G401 (cell line): ENCODE results near the gene CLDN20. TPM values are rescaled to one million over a fixed set of nuclear protein-coding genes. Genes with fewer than 3 reads are reported as not detected.
A peak's percentile ranks its signal among the peaks of the same experiment; 100 is the strongest.

Experiments used
- DNase-seq: peaks from one replicate; pipeline ENCODE4 v3.0.0-alpha.2; 2015; ENCODE audit warnings: low spot score
- in situ Hi-C: cut with HindIII; loops from 2 replicates; pipeline ENCODE4 v1.10.0; 2016; ENCODE audit warnings: low sequenced_read_pairs, mixed read lengths
- total RNA-seq: library from RNA; depleted of rRNA; stranded (reverse); fragments of >200 nt; shearing (Covaris generic); gene quantifications from 2 replicates; pipeline ENCODE4 v1.2.3, GENCODE V29; 2014

The CLDN20 gene
- total RNA-seq, 1 experiment from 2014 or later = not detected

DNA sequence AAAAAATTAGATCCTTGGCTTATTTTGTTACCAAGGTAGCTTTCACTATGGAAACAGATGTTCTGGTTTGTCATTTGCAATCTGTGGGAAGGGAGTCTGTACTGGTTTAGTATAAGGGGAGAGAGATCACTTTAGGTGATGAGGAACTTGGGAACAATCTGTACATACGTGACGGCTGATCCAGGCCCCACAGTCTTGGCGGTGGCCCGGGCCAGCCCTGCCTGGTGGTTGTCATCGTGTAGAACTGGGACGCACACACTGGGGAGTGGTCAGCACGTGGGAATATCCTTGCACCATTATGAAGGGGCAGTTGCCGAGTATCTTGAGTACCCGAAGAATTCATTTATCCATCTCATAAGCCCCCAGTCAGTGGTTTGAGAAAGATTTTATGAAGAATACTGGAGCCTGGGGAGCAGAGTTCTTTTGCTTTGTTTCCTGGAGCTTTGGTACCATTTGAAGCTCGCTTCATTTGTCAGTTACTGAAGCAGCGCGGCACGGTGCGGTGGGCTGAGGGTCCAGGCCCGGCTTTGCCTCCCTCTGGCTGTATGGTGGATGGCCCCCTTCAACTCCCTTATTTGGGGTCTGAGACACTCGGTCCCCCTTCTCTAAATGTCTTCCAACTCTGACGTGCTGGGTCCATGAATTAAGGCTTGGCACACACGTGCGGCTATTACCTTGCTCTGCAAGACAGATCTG lies 22.8 kb upstream of the CLDN20 start:
- DNase-seq = no peak
- in situ Hi-C loops = no loop called here

GRCh38 chr6:155241966-155242365 lies 21.8 kb upstream of the CLDN20 start:
- DNase-seq = no peak
- in situ Hi-C loops = no loop called here

- no peak for DNase-seq
These were observed 19.4 kb upstream of the CLDN20 start for GRCh38 chr6:155244434-155244833.

DNA sequence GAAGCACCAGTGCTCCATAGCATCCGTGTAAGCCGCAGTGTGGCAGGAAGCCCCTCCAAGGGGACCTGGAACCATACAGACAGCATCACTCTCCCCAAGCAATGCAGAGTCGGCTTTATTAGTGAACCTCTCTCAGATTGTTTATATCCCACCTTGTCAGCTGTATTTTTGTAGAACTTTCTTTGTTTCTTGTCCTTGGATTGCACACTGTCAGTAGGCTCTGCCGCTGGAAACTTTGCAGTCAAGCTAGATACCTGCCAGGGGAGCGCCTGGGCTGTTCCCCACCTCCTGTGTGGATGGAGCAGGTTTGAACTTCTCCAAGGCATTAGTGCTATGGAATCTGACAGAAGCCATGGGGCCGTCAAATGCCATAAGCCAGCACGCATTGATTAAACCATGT lies 18.6 kb upstream of the CLDN20 start:
- in situ Hi-C loops = no loop called here
- no peak for DNase-seq

More at GRCh38 chr6:155244434-155244833, 19.4 kb upstream of the CLDN20 start:
- in situ Hi-C loops = no loop called here

DNA sequence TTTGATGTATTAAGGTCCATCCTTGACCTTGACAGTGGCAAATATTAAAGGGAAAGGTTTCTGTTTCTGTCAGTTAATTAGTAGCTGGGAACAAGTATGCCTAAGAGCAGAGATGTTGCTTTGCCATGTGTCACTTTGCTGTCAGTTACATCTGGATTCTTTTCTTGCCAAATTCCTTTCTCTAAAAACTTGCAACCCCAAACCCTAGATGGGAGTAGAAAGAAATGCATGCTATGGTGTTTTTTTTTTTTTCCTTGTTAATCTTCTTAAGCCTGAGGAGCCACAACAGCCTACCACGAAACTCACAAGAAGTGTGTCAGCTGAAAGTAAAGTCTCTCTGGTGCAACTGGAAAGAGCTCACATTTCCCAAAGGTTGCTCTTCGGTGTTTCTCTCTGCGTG lies 18.0 kb upstream of the CLDN20 start:
- in situ Hi-C loops = no loop called here
- no peak for DNase-seq

DNA sequence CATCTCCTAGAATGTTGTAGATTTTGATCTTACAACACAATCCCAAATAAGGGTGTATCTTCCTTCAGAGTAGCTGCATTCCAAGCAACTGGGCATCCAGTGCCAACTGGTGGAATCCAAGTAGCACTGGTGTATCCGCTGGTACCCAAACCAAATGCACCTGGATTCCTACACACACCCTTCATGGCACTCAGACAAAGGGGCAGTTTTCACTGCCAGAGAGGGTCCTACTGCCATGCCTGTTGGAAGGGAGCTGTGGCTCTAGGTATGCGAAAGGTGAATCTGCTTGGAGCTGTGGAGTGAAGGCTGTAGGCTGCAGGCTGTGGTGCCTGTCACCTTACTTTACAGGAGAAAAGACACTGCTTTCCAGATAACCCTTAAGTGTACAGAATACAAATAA lies 17.0 kb upstream of the CLDN20 start:
- no peak for DNase-seq
- in situ Hi-C loops = no loop called here

GRCh38 chr6:155247618-155248007 lies 16.2 kb upstream of the CLDN20 start:
- DNase-seq = no peak
- in situ Hi-C loops = no loop called here

DNA sequence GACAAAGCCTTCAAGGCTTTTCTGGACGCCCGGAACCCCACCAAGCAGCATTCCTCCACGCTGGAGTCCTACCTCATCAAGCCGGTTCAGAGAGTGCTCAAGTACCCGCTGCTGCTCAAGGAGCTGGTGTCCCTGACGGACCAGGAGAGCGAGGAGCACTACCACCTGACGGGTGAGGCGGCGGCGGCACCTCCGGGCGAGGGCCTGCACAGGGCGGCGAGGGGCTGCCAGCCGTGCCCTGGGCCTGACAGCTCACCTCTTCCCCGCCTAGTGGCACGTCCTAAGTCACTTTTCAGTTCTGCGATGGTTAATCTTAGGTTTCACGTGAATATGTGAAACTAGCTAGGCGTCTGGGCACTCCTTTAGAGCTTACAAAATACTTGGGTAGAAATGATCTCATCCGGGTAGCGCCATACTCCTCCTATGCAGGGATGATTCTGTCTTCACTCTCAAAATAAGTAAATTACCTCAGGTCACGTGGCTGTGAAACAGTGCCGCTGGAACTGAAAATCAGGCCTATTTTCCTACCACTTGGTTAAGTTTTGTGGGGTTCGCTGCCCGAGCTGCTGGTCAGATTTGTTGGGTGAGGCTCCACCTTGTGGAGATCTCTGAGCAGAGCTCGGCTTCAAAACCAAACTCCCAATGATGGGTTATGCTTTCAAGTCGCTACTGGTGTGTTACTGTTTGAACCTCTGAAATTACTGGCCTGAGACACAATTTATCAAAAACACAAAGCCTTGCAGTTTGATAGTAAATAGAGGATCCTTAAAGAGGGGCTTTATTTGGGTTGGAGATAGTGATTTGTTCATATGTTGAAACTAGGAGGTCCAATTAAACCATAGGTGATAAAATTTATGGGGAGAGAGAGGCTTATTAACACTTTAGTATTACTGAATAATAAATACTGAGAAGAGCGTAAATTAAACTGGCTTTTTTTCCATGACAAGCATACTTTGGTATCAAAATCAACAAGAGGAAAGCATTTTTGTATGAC lies 15.5 kb upstream of the CLDN20 start:
- peak; percentile 57 for DNase-seq
- in situ Hi-C loops = no loop called here

- in situ Hi-C loops = no loop called here
- DNase-seq = no peak
These were observed 13.0 kb upstream of the CLDN20 start for GRCh38 chr6:155250701-155251381.

DNA sequence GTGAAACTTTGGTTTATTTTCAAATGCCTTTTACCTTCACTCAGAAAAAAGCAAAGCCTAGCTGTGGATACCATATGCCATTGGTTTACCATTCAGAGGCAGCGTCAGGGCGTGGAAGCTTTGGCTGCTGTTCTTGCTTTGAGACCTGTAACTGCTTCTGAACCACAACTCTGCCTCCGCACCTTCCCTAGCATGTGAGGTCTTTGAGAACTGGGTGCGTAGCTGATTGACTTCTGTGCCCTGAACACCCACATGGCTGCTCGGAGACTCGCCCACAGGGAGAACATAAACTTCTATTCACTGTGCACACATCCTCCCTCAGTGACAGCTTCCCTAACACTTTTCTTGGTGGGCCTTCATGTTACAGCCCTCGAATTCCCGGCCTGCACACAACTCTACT lies 11.2 kb upstream of the CLDN20 start:
- DNase-seq = no peak
- in situ Hi-C loops = no loop called here

DNA sequence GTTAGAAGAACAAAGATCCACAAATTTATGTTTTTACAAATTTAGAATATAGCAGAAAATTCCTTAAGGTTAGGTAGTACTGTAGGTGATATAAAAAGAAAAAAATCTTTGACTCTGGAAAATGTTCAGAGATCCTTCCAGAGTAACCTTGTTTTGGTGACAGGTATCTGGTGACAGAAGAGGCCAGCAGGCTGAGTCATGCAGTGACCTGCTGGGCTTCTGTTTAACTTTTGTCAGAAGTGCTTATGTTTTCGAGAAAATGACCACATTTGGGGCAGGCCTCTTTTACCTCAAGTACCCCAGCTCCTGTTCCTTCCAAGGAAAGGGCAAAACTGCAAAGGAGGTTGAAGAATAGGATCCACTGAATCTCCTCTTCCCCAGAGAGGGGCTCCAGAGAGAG lies 10.5 kb upstream of the CLDN20 start:
- in situ Hi-C loops = no loop called here
- DNase-seq = no peak

GRCh38 chr6:155254139-155254538 lies 9.7 kb upstream of the CLDN20 start:
- in situ Hi-C loops = no loop called here
- DNase-seq = peak; percentile 71

DNA sequence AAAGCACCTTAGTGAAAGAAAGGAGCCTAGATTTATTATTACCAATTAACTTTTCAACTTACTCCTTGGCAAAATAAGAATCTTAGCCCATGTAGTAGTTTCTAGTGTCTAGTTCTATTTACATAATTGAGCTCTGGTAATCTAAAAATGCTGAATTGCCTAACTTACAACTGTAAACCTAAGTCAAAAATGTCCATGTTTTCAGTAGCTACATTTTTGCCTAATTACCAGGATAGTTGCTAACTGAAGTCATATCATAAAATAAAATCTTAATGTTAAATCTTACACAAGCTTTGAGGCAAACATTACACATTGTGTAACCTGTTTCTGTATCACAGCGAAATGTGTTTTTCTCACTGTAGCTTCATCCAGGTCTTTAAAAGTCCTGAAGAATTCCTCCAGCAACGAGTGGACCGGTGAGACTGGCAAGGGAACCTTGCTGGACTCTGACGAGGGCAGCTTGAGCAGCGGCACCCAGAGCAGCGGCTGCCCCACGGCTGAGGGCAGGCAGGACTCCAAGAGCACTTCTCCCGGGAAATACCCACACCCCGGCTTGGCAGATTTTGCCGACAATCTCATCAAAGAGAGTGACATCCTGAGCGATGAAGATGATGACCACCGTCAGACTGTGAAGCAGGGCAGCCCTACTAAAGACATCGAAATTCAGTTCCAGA lies 7.6 kb upstream of the CLDN20 start:
- in situ Hi-C loops = no loop called here
- no peak for DNase-seq

DNA sequence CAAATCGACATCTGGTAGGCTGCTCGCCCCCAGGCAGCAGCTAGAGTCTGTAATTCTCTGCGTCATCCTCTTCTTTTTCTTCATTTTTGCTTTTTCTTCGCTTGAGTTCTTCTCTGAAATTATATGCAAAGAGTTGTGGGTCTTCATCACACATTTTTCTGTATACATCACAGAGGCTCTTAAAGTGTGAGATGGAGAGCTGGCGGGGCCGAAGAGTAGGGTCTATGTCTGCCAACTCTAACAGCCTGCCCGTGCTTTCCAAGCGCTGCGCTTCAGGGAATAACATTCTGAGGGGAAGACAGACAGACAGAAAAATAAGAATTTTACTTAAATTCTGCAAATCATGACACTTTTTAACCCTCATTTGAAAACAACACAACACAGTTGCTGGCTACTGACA lies 6.0 kb upstream of the CLDN20 start:
- DNase-seq = no peak
- in situ Hi-C loops = no loop called here

GRCh38 chr6:155259204-155259603 lies 4.6 kb upstream of the CLDN20 start:
- DNase-seq = peak; percentile 79
- in situ Hi-C loops = no loop called here

DNA sequence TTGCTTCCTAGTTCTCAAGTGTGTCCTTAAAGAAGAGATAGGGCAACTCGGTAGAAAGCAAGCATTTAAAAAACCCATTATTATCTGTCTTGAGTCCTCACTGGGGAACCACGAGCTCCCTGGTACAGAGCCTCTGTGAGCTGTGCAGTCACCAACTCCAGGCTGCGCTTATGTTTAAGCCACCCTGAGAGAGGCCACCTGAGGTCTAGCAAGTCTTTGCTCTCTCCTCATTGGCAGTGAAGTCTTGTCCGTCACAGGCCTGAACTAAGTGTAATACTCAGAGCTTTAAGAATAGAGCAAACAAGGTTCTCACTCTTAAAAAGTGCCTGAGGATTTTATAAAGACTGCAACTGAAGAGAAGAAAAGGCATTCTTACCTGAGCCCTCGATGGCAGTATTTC lies 3.9 kb upstream of the CLDN20 start:
- DNase-seq = no peak
- in situ Hi-C loops = no loop called here

GRCh38 chr6:155260686-155261085 lies 3.1 kb upstream of the CLDN20 start:
- no peak for DNase-seq
- in situ Hi-C loops = no loop called here

DNA sequence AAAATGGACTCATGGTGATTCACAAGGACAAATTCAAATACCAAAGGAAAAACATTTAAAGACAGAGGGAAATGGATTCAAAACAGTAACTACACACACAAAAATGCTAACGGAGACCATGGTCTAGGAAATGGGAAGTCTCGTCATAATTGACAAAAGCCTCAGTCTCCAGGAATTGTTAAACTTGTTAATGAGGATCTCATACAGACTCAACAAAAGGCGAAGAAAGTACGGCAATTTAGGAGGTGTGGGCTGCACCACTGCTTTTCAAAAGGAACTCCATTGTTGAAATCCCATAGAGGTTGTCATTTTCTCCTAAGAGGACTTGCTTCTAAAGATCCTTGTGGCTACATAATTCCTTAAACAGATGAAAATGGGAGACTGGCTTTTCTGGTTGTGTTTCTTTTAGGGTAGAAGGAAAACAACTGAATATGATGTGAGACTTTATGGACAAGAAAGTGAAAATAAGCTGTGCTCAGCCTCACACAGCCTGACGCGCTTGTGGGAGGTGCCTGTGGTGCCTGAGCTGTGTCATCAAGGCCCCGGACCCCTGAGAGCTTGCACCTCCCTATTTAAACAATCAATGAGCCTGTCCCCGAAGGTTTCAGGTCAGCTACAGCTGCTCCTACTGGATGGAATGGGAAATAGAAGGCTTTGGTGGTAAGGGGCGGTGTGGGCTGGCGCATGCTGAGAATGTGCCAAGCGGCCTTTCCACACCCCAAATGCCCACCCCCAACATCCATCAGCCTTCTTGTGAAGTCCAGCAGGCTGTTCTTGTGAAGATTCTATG lies 2.5 kb upstream of the CLDN20 start:
- DNase-seq = no peak
- in situ Hi-C loops = no loop called here

- DNase-seq = no peak
- in situ Hi-C loops = no loop called here
These were observed 1.2 kb upstream of the CLDN20 start for GRCh38 chr6:155262655-155263054.
